GM18499 (cell line): ENCODE data around the gene FMNL3.
A peak's percentile ranks its signal among the peaks of the same experiment; 100 is the strongest.

Source experiments
- ATAC-seq: cut with Tn5 transposase; IDR thresholded peaks from one replicate; pipeline ENCODE4 v1.9.1; 2021; ENCODE audit warnings: moderate number of reproducible peaks; ENCODE audit not compliant: insufficient read depth, unreplicated experiment

The FMNL3 gene

GRCh38 chr12:49678711-49679110 lies 28.5 kb downstream of the FMNL3 start:
- ATAC-seq: no peak

- no peak for ATAC-seq
Measured at GRCh38 chr12:49675137-49675536, 32.1 kb downstream of the FMNL3 start.

GRCh38 chr12:49674318-49674981 lies 32.8 kb downstream of the FMNL3 start:
- no peak for ATAC-seq

DNA sequence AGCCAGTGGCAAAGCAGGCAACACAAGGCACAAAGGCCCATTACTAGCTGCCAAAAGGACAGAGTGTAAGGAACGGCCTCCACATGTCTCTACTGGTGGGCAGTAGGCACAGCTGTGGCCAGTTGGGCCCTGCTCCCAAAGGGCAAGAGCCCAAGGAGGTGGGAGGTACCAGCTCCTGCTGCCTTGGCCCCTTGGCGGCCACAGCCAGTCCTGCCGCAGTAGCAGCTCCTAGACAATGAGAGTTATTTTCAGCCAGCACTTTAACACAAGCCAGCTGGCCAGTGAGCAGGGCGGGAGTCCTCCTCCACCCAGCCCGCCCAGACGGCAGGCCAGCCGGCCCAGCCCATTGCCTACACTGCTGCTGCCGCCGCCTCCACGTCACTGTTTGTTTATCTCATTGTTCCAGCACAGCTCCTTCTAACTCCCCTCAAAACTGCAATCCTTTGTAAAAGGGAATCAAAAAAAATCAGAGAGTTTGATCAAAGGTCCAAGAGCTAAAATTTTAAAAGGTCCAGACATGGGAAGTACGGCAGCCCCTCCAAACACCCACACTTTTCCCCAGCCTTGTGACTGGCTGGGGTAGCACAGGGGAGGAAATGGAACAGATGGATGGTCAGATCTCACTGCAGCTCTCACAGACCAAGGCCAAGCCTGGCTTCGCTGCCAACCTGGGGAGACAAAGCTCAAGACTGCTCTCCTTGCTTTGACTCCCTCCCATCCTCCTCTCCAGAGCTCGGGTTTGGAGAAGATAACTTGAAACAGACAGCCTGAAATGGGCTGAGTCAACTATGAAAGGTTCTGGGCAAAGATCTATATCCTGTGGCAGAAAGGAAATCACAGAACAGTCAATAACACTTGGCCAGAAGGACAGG lies 33.5 kb downstream of the FMNL3 start:
- no peak for ATAC-seq

DNA sequence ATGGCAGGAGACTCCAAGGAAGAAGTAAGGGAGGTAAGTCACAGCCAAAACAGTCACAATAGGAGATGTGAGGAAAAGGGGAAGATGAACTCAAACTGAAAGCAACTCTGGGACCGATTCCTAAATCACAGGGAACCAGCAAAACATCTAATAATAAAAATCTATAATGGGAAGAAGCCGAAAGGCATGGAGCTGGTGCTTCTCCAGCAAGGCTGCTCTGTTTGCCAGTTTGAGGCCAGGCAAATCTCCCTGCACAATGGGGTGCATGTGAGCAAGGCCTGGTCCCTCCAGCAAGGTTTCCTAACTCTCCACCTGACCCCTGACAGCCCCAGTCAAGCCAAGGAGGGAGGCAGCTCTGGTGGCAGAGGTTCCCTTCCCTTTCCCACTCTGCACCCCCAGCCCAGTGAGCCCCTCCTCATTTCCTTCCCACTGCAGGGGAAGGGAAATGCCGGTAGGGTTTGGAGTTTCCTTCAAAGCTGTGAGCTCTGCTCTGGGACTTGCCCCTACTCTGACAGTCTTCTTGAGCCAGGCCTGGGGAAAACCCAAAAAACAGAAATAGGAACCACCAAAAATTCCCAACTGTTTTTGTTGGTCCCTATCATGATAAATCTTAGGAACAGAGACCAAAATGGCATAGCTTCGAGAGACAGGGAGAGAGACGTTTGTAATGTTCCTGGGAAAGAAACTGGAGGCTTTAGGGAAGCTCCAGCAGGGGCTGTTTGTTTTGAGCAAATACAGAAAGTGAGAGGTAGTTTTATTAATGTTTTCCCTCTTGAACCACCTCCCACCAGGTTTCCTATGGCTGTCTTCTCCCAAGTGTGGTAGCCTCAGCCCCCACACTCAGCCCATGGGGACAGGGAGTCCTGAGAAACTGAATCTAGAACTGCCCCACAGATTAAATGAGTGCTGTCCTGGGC lies 34.6 kb downstream of the FMNL3 start:
- no peak for ATAC-seq

DNA sequence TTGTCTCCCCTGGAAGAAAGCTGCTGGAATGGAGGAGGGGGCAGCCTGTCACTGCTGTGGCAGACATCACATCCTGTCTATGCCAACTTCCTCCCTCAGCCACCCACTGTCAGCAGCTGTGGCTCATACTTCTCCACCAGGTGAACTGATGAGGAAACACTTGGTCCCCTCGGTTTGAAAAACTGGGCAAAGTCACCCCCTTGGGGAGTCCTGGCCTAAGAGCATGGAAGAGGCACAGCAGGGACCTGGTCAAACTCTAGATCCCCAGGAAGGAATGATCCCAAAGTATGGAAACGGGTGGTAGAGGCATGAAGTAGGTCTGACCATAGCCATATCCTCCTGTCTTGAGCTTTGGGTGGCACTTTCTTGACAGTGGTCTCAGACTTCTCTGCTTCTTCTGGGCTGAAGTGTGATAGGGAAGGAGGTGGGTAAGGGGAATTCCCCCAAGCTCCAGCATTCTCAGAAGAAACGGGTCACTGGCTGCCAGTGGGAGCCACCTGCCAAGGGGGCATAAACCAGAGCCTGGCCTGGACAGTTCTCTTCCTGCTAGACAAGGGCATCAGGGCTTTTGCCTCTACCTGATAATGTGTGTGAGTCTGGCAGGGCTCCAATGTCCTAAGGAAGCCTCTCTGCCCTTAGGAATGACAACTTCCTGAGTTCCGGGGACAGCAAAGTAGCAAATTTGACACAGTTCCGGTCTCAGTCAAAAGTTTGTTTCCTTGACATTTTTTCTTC lies 36.0 kb downstream of the FMNL3 start:
- ATAC-seq: no peak

GRCh38 chr12:49669796-49670195 lies 37.4 kb downstream of the FMNL3 start:
- no peak for ATAC-seq

DNA sequence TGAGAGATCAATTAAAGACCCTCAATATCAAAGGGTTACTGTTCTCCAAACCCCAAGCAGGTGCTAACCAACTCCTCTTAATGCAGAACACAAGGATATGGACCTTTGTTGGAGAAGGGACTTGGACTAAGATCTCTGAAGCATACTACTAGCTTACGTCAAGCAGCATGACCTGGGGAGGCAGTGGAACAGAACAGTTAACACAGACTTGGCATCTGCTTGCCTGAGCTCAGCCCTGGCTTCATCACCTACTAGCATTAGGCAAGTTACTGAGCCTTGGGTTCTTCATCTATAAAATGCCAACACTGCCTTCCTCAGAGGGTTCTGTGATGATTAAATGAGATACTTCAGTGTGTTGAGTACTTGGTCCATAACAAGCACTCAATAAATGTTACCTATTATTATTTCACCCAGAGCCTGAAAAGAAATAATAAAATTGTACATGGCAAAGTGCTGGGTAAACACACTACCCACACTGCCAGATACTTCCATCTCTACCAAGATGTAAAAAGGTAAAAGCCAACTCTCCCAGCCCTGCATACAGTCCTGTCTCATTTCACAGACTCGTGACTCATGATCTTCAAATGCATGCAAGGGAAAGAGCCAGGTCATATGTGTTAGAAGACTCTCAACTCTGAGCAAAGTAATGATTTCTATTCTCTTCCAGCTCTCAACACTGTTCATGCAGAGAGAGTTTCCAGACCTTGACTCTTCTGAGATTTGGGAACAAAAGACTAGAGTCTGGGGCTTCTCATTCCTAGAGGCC lies 39.7 kb downstream of the FMNL3 start:
- no peak for ATAC-seq

GRCh38 chr12:49666176-49666575 lies 41.0 kb downstream of the FMNL3 start:
- no peak for ATAC-seq

DNA sequence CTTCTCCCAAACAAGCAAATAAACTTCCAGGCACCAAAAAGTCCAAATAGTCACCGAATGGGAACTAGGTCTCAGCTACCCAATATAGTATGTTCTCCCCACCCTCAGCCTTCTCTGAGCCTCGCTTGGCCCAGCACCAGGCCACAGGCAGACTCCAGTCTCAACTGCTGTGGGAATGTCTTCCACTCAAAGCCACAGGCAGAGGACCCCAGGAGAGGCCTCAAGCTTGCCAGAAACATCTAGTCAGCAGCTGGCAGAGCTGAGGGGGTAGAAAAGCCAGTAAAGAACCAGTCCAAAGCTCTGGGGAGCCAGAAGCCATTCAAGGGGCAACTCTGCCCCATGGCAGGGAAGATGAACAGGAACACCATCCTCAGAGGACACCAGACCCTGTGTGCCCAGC lies 41.8 kb downstream of the FMNL3 start:
- ATAC-seq: no peak

GRCh38 chr12:49664591-49665239 lies 42.5 kb downstream of the FMNL3 start:
- ATAC-seq: peak; percentile 61

GRCh38 chr12:49664167-49664566 lies 43.0 kb downstream of the FMNL3 start:
- ATAC-seq: no peak

GRCh38 chr12:49662998-49663843 lies 44.0 kb downstream of the FMNL3 start:
- no peak for ATAC-seq

DNA sequence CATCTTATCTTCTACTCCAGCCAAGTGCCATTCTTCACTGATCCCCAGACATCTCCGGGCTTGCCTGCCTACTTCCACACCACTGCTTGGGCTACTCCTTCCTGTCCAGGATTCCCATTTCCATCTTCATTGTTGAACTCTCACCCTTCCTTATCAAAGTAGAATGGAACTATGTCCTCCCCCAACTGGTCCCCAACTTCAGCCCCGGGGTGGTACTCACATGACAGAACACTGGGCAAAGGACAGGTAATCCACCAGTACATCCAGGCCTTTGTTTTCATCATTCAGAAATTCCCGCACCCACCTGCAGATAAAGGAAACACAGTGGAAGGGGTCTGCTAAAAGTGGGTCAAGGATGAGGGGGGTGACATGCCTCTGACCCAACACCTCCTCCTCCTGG lies 45.5 kb downstream of the FMNL3 start:
- ATAC-seq: no peak

DNA sequence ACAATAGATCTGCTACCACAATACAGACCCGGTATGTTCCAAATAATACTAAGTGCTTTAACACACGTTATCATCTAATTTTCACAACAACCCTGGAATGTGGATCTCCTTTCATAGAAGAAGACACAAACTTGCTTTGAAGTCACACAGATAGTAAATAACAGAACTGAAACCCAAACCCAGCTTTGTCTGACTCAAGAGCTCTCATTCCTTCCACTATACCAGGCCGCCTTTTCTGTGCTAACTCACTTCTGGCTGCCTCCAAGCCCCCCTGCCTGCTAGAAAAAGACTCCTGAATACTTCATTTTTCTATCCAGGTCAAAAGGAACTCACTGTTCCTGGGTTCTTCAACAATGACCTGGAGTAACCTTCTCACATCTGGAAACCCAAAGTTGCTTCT lies 46.0 kb downstream of the FMNL3 start:
- ATAC-seq: no peak

DNA sequence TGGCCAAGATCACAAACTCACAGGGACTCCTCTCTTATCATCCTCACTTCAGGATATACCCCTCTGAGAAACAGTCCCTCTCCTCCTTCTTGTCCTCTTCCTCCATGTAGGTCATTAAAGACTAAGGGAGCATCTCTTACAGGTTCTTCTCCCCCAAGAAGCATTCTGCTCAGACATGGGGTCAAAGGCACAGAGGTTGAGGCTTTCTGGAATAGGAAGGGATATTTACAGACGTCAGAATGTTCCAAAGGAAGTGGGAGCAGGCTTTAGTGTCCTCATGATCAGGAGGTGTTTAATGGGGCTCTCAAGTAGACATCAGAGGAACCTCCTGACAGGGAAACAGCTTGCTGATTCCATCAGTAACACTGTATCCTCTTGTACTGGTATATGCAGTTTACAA lies 47.5 kb downstream of the FMNL3 start:
- ATAC-seq: no peak

- ATAC-seq: no peak
Measured at GRCh38 chr12:49658276-49658675, 48.9 kb downstream of the FMNL3 start.
